K562 (cell line): ENCODE results near the gene MAP1S. TPM values are rescaled to one million over a fixed set of nuclear protein-coding genes. Genes with fewer than 3 reads are reported as not detected.
A peak's percentile ranks its signal among the peaks of the same experiment; 100 is the strongest.

Experiments
- ATAC-seq: fragments of 200-7000 bp; cut with Tn5 transposase; 3 replicates; pipeline ENCODE4 v1.9.1; 2020; ENCODE audit warnings: moderate library complexity
- BruUV-seq: library from RNA; stranded (reverse); fragments of 400-500 nt; replicated peaks from 2 replicates; lab custom pipeline; 2021; lab: Mats Ljungman, UMichigan
- CTCF ChIA-PET: fragments of 300-600 bp; formaldehyde crosslinking; extraction: SDS; loops from one replicate; lab custom pipeline; 2021; ENCODE audit warnings: low intra/inter-chr PET ratio; lab: Yijun Ruan, JAX
- POLR2A ChIA-PET: fragments of 300-600, 350-650 bp; sonication (Branson Sonifier 250); formaldehyde crosslinking; extraction: SDS; loops from one replicate; lab custom pipeline; 2021; ENCODE audit warnings: antibody characterized with exemption, inconsistent platforms; lab: Yijun Ruan, JAX
- DNase-seq, 4 experiments: peaks; one replicate each; pipeline versions ENCODE4 v3.0.0 to v3.0.0-alpha.2; 2011 to 2018; ENCODE audit warnings: low spot score in 3 of 4, mixed read lengths in 3 of 4; ENCODE audit errors: extremely low read depth in 1 of 4
- FAIRE-seq: peaks from 2 replicates; lab custom pipeline; 2011; peaks lifted over from hg19 to GRCh38; lab: Jason Lieb, UNC
- H2AFZ ChIP-seq: 2 replicates; pipeline ENCODE4 v1.6.0; 2011; ENCODE audit warnings: low read depth, low read length, control low read depth, inconsistent platforms
- H3K27ac ChIP-seq: fragments of 200-600 bp; 3 replicates; pipeline ENCODE4 v1.8.0; 2011; ENCODE audit warnings: low read depth, mild to moderate bottlenecking, control low read depth, inconsistent platforms, low read length, moderate library complexity, mixed read lengths; ENCODE audit errors: extremely low read depth
- H3K27me3 ChIP-seq, 2 experiments: fragments of 300-600 bp in 1 of 2; 2 replicates in 1 of 2; 3 replicates in 1 of 2; pipeline versions ENCODE4 v1.6.0 to v1.8.0; 2011; ENCODE audit warnings: inconsistent platforms in 2 of 2, low read length in 2 of 2, mild to moderate bottlenecking in 1 of 2, mixed read lengths in 1 of 2, moderate library complexity in 1 of 2; ENCODE audit not compliant: control insufficient read depth in 2 of 2, insufficient read depth in 2 of 2
- H3K36me3 ChIP-seq: fragments of 300-600 bp; 3 replicates; pipeline ENCODE4 v1.8.0; 2011; ENCODE audit warnings: mild to moderate bottlenecking, low read length, inconsistent platforms; ENCODE audit not compliant: control insufficient read depth, insufficient read depth
- H3K4me1 ChIP-seq, 2 experiments: fragments of 200-600 bp in 1 of 2; replicated peaks in 1 of 2; 2 replicates in 1 of 2; 3 replicates in 1 of 2; pipeline versions ENCODE4 v1.5.1 to v1.8.0; 2011; ENCODE audit warnings: inconsistent platforms in 2 of 2, low read length in 2 of 2, mild to moderate bottlenecking in 1 of 2, mixed read lengths in 1 of 2, moderate library complexity in 1 of 2; ENCODE audit not compliant: control insufficient read depth in 2 of 2, insufficient read depth in 2 of 2
- H3K4me2 ChIP-seq: 2 replicates; pipeline ENCODE4 v1.6.1; 2011; ENCODE audit warnings: low read length, control low read depth, inconsistent platforms, mixed read lengths; ENCODE audit not compliant: insufficient read depth
- H3K4me3 ChIP-seq: fragments of 200-600 bp; sonication (generic), shearing (Covaris generic); 2 replicates; pipeline ENCODE4 v1.5.1; 2016; ENCODE audit warnings: control low read depth, inconsistent platforms
- H3K79me2 ChIP-seq: fragments of 200-600 bp; 3 replicates; pipeline ENCODE4 v1.8.0; 2011; ENCODE audit warnings: low read length, inconsistent platforms; ENCODE audit not compliant: control insufficient read depth, insufficient read depth
- H3K9ac ChIP-seq, 2 experiments: 2 replicates each; pipeline versions ENCODE4 v1.6.0 to v1.6.1; 2011; ENCODE audit warnings: low read depth in 2 of 2, low read length in 2 of 2, control low read depth in 1 of 2, inconsistent platforms in 1 of 2, mild to moderate bottlenecking in 1 of 2, mixed read lengths in 1 of 2; ENCODE audit not compliant: insufficient read depth in 1 of 2
- H3K9me1 ChIP-seq: one replicate; pipeline ENCODE4 v1.6.0; 2011; ENCODE audit warnings: inconsistent platforms, mild to moderate bottlenecking, low read length, moderate library complexity; ENCODE audit not compliant: control insufficient read depth, insufficient read depth
- H3K9me3 ChIP-seq: replicated peaks from 2 replicates; pipeline ENCODE4 v1.5.1; 2011; ENCODE audit warnings: low read depth, low read length, inconsistent platforms; ENCODE audit not compliant: control insufficient read depth, insufficient read depth
- H4K20me1 ChIP-seq: replicated peaks from 2 replicates; pipeline ENCODE4 v1.6.1; 2011; ENCODE audit warnings: low read length, inconsistent platforms, mixed read lengths; ENCODE audit not compliant: control insufficient read depth, insufficient read depth
- BCOR ChIP-seq: fragments of 450-650 bp; IDR thresholded peaks from 2 replicates; pipeline ENCODE4 v1.6.1; 2016
- CBFB ChIP-seq: sonication (generic); formaldehyde crosslinking; IDR thresholded peaks from 2 replicates; pipeline ENCODE4 v1.4.0; 2020; ENCODE audit warnings: mild to moderate bottlenecking, missing genetic modification reagents
- MTA3 ChIP-seq: fragments of 450-650 bp; formaldehyde crosslinking; IDR thresholded peaks from 2 replicates; pipeline ENCODE4 v1.6.1; 2017; ENCODE audit warnings: mild to moderate bottlenecking, borderline replicate concordance
- TEAD1 ChIP-seq, 2 experiments: fragments of 450-650 bp in 1 of 2; sonication (generic) in 1 of 2; formaldehyde crosslinking; IDR thresholded peaks; 2 replicates each; pipeline versions ENCODE4 v1.4.0 to v1.8.0; 2020 to 2022; ENCODE audit warnings: mild to moderate bottlenecking in 2 of 2, missing genetic modification reagents in 1 of 2
- ZNF121 ChIP-seq: sonication (generic); formaldehyde crosslinking; conservative IDR thresholded peaks from 2 replicates; pipeline ENCODE4 v1.8.0; 2022; ENCODE audit warnings: missing genetic modification reagents
- ZNF609 ChIP-seq: sonication (generic); formaldehyde crosslinking; IDR thresholded peaks from 2 replicates; pipeline ENCODE4 v1.8.1; 2023; ENCODE audit warnings: missing genetic modification reagents, mild to moderate bottlenecking, borderline replicate concordance
- WGBS: fragments of 100-300 bp; shearing (Covaris generic); methylation state at CpG from one replicate; pipeline ENCODE4 v1.1.6; 2016; ENCODE audit warnings: low coverage, mixed read lengths; ENCODE audit not compliant: insufficient coverage; ENCODE audit errors: missing lambda C conversion rate; 5-methylcytosine and 5-hydroxymethylcytosine counted together
- in situ Hi-C: fragments of 300-500 bp; cut with MboI; formaldehyde crosslinking; loops from 4 replicates; pipeline ENCODE4 v1.15.0; 2018; ENCODE audit warnings: inconsistent platforms, mixed read lengths
- intact Hi-C: fragments of 100-400 bp; cut with micrococcal nuclease; formaldehyde crosslinking; loops from 2 replicates; pipeline ENCODE4 v1.14.2; 2022
- polyA plus RNA-seq, 8 experiments: library from polyadenylated mRNA; depleted of rRNA in 4 of 8; stranded (reverse) in 5 of 8; unstranded in 3 of 8; fragments of >200 nt; fragmentation: Nextera tagmentation in 2 of 8; fragmentation: Illumina TruSeq in 1 of 8; extraction: Ambion mirVana in 2 of 8; extraction: Trizol in 1 of 8; gene quantifications; 2 replicates each; pipeline versions ENCODE4 v1.2.1 to v1.2.3, GENCODE V29; 2011 to 2014; ENCODE audit warnings: inconsistent platforms in 1 of 8, missing spikeins in 1 of 8
- total RNA-seq, 7 experiments: library from RNA; depleted of rRNA in 6 of 7; stranded (reverse); fragments of >200 nt in 6 of 7; fragmentation: Illumina TruSeq in 2 of 7; extraction: Trizol in 2 of 7; gene quantifications; 2 replicates each; pipeline versions ENCODE4 v1.2.1 to v1.2.3, GENCODE V29; 2011 to 2021; ENCODE audit warnings: low replicate concordance in 1 of 7
- TF ChIP-seq, protein P1 (sequence below): IDR thresholded peaks from 2 replicates; pipeline ENCODE4 v1.6.1; 2014; ENCODE audit warnings: antibody characterized with exemption

MAP1S gene
- total and polyA plus RNA-seq, 9 of the 15 experiments (the other 6 are each of a cell fraction or from before 2014, with no cell fraction given): 2.0 to 81.0 (median 9.5) TPM

GRCh38 chr19:17751912-17752273 lies 32.6 kb downstream of the MAP1S start (continued):
- TF ChIP-seq TEAD1 (CRISPR knock-in tag; IDR thresholded peaks at IDR 0.05): no peak
- no peak for TF ChIP-seq MTA3

DNA sequence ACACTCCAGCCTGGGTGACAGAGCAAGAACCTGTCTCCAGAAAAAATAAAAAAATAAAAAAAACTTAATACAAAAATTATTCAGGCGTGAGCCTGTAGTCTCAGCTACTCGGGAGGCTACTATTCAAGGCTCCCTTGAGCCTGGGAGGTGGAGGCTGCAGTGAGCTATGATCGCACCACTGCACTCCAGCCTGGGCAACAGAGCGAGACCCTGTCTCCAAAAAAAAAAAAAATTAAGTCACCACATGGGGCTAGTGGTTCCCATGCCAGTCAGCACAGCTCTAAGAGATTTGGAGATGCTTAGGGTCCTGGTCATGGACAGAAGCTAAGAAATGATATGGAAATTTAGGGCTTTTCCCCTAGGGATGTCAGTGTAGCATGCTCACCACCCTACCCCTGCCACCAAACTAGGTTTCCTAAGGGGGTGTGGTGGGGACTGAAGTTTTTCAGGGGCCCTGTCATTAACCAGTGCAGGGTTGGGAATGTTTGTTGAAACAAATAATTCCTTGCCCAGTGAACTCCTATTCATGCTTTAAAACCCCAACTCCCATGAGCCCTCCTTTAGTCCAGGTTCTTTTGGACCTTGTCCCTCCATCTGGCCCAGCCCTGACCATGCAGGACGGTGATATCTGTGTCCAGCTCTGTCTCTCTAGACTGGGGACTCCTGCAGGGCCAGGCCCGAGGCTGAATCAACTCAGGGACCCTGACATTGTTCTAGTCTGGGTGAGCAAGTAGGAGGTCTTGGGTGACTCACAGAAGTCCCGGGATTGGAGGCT lies 33.8 kb downstream of the MAP1S start:
- POLR2A ChIA-PET: interaction anchor here (0.7 to 1.3 kb wide), 5 partner anchors 9 to 136 kb away, joined by 3 read pairs; no protein-coding TSS in a partner anchor
- BruUV-seq: no TSS peak
- Histone ChIP-seq H3K36me3 (peaks cover 42% of the 10 kb centered on the region; the same call in 2 of the 3 replicates), H3K9me1 (no peaks in the 10 kb centered on the region), H3K4me2 (peak overlapping the region; percentile 6; the same call in 1 of the 2 replicates), H2AFZ (no peak overlapping the region), H3K27me3 (no peaks in the 10 kb centered on the region)
- WGBS: 67% methylated on average over 6 of the region's 7 CpGs
- intact Hi-C loops: no loop called here
- FAIRE-seq: peak; percentile 66
- TF ChIP-seq BCOR (peak; percentile 7; the same call in 1 of the 2 replicates), CBFB (no peak), ZNF121 (CRISPR knock-in tag) (peak; percentile 91), ZNF609 (CRISPR knock-in tag) (no peak)
- TF ChIP-seq, protein P1, sequence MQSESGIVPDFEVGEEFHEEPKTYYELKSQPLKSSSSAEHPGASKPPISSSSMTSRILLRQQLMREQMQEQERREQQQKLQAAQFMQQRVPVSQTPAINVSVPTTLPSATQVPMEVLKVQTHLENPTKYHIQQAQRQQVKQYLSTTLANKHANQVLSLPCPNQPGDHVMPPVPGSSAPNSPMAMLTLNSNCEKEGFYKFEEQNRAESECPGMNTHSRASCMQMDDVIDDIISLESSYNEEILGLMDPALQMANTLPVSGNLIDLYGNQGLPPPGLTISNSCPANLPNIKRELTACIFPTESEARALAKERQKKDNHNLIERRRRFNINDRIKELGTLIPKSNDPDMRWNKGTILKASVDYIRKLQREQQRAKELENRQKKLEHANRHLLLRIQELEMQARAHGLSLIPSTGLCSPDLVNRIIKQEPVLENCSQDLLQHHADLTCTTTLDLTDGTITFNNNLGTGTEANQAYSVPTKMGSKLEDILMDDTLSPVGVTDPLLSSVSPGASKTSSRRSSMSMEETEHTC: no peak
- TF ChIP-seq, all 486 proteins: peak for 2
- Histone ChIP-seq H3K27ac (peak overlapping the region; percentile 38; the same call in 2 of the 3 replicates), H3K79me2 (peaks cover 46% of the 10 kb centered on the region), H4K20me1 (no peaks in the 10 kb centered on the region; the same call in 1 of the 2 replicates), H3K4me3 (no peak overlapping the region), H3K9me3 (no peaks in the 10 kb centered on the region), H3K4me1 (peaks cover 13 to 40% of the 10 kb centered on the region in 2 experiments), H3K9ac (peak overlapping the region in 1 of 2 experiments; percentile 93; a peak in 1 of 4 replicates)
- CTCF ChIA-PET: no interaction called here
- in situ Hi-C loops: no loop called here
- ATAC-seq (no peak), DNase-seq (no peak)
